HG03520 (cell line): Measurements from ENCODE around the gene ACOT12.

Experiments used
- ATAC-seq: cut with Tn5 transposase; IDR thresholded peaks from one replicate; pipeline ENCODE4 v1.9.1; 2021; ENCODE audit warnings: mild to moderate bottlenecking, moderate library complexity; ENCODE audit not compliant: unreplicated experiment

The ACOT12 gene

GRCh38 chr5:81401266-81401665, 7.3 kb upstream of the ACOT12 start:
- no peak for ATAC-seq

GRCh38 chr5:81400375-81400774, 6.4 kb upstream of the ACOT12 start:
- ATAC-seq, result no peak

- no peak for ATAC-seq
These were observed 4.8 kb upstream of the ACOT12 start for GRCh38 chr5:81398741-81399140.

GRCh38 chr5:81397176-81397575, 3.2 kb upstream of the ACOT12 start:
- no peak for ATAC-seq

- ATAC-seq, result no peak
These were observed 1.3 kb upstream of the ACOT12 start for GRCh38 chr5:81395262-81395661.

- no peak for ATAC-seq
These were observed 528 bp downstream of the ACOT12 start for GRCh38 chr5:81393430-81393782.

GRCh38 chr5:81389025-81389424, 4.9 kb downstream of the ACOT12 start:
- no peak for ATAC-seq

- ATAC-seq, result no peak
These were observed 5.8 kb downstream of the ACOT12 start for GRCh38 chr5:81388169-81388568.

GRCh38 chr5:81383867-81384266, 10.1 kb downstream of the ACOT12 start:
- ATAC-seq, result no peak

GRCh38 chr5:81371354-81371876, 22.5 kb downstream of the ACOT12 start:
- no peak for ATAC-seq

GRCh38 chr5:81370912-81371311, 23.0 kb downstream of the ACOT12 start:
- ATAC-seq, result no peak

GRCh38 chr5:81365541-81365940, 28.4 kb downstream of the ACOT12 start:
- no peak for ATAC-seq

- ATAC-seq, result no peak
These were observed 30.7 kb downstream of the ACOT12 start for GRCh38 chr5:81363093-81363871.

- ATAC-seq, result no peak
These were observed 32.3 kb downstream of the ACOT12 start for GRCh38 chr5:81361600-81361999.

GRCh38 chr5:81360640-81361039, 33.3 kb downstream of the ACOT12 start:
- no peak for ATAC-seq

- no peak for ATAC-seq
These were observed 34.1 kb downstream of the ACOT12 start for GRCh38 chr5:81359881-81360280.

- no peak for ATAC-seq
These were observed 34.8 kb downstream of the ACOT12 start for GRCh38 chr5:81359108-81359507.

GRCh38 chr5:81355291-81356251, 38.4 kb downstream of the ACOT12 start:
- no peak for ATAC-seq

GRCh38 chr5:81354093-81354492, 39.8 kb downstream of the ACOT12 start:
- no peak for ATAC-seq

GRCh38 chr5:81353189-81353588, 40.7 kb downstream of the ACOT12 start:
- no peak for ATAC-seq

GRCh38 chr5:81350507-81350906, 43.4 kb downstream of the ACOT12 start:
- ATAC-seq, result no peak

- ATAC-seq, result no peak
These were observed 44.8 kb downstream of the ACOT12 start for GRCh38 chr5:81349161-81349560.
